Activated B cell treated with CpG ODN at 0.5 μM for 24 hours (primary cell): Measurements from ENCODE around the gene PXN. TPM values are rescaled to one million over a fixed set of nuclear protein-coding genes. Genes with fewer than 3 reads are reported as not detected.

Experiments used
- ATAC-seq: fragments of 200-7000 bp; cut with Tn5 transposase; one replicate; pipeline ENCODE4 v1.10.0; 2021; ENCODE audit warnings: low read depth, mild to moderate bottlenecking, moderate library complexity
- CTCF ChIA-PET: fragments of 350-600 bp; sonication (Branson Sonifier 250); formaldehyde crosslinking; loops from one replicate; lab custom pipeline; 2021; ENCODE audit warnings: antibody characterized with exemption; lab: Charles Lee
- POLR2A ChIA-PET: fragments of 350-600 bp; sonication (Branson Sonifier 250); formaldehyde crosslinking; loops from one replicate; lab custom pipeline; 2021; ENCODE audit warnings: antibody characterized with exemption; lab: Charles Lee
- DNase-seq: peaks from one replicate; pipeline ENCODE4 v3.0.0; 2022
- H3K27ac Mint-ChIP-seq: one replicate; pipeline ENCODE4 v1.8.0; 2020; ENCODE audit warnings: mixed read lengths
- H3K27me3 Mint-ChIP-seq: one replicate; pipeline ENCODE4 v1.8.0; 2021; ENCODE audit warnings: mixed read lengths
- H3K36me3 Mint-ChIP-seq: one replicate; pipeline ENCODE4 v1.8.0; 2021; ENCODE audit warnings: low read depth, mixed read lengths
- H3K4me1 Mint-ChIP-seq: one replicate; pipeline ENCODE4 v1.8.0; 2021; ENCODE audit warnings: mixed read lengths
- H3K4me3 Mint-ChIP-seq: one replicate; pipeline ENCODE4 v1.8.0; 2020; ENCODE audit warnings: mild to moderate bottlenecking, mixed read lengths
- H3K9me3 Mint-ChIP-seq: one replicate; pipeline ENCODE4 v1.8.0; 2020; ENCODE audit warnings: mixed read lengths
- intact Hi-C: fragments of 100-400 bp; cut with micrococcal nuclease; formaldehyde crosslinking; loops from one replicate; pipeline ENCODE4 v1.15.1; 2024
- total RNA-seq: library from RNA; stranded (reverse); gene quantifications from 2 replicates; pipeline ENCODE4 v1.2.3, GENCODE V29; 2022
- TF ChIP-seq, protein P1 (sequence below): fragments of 200-600 bp; IDR thresholded peaks from one replicate; pipeline ENCODE4 v1.8.0; 2022; ENCODE audit warnings: antibody characterized with exemption, mild to moderate bottlenecking

Gene PXN
- total RNA-seq, 1 donor from 2014 or later, result 1.7 TPM

DNA sequence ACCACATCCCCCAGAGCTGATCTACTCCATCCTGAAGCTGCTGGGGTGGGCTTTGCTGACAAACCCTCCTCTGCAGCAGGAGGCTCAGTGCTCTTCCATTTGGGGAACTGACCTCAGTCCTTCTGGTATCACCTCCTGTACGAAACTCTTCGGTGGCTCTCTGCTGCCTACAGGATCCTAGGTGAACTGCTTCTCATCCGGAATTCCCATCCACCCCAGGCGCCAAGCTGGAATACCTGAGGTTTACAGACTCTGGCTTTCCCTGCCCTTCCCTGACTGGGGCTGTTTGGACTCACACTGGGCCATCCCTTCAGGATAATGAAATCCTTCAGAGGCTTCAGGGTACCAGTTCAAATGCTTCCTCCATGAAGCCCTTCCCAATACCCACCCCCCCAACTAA lies 97.2 kb downstream of the PXN start:
- Mint-ChIP-seq H3K4me3 (no peak overlapping the region), H3K27ac (no peak overlapping the region), H3K36me3 (peaks cover 68% of the 10 kb centered on the region), H3K27me3 (no peaks in the 10 kb centered on the region), H3K9me3 (no peaks in the 10 kb centered on the region), H3K4me1 (peaks cover 3% of the 10 kb centered on the region)
- intact Hi-C loops, result no loop called here
- ChIA-PET POLR2A (interaction anchor here (3.6 kb wide), 1 partner anchor 32 kb away, joined by 21 read pairs; the partner anchor contains the start of gene RPLP0), CTCF (no interaction called here)
- ATAC-seq, result no peak
- DNase-seq, result no peak
- TF ChIP-seq, protein P1, sequence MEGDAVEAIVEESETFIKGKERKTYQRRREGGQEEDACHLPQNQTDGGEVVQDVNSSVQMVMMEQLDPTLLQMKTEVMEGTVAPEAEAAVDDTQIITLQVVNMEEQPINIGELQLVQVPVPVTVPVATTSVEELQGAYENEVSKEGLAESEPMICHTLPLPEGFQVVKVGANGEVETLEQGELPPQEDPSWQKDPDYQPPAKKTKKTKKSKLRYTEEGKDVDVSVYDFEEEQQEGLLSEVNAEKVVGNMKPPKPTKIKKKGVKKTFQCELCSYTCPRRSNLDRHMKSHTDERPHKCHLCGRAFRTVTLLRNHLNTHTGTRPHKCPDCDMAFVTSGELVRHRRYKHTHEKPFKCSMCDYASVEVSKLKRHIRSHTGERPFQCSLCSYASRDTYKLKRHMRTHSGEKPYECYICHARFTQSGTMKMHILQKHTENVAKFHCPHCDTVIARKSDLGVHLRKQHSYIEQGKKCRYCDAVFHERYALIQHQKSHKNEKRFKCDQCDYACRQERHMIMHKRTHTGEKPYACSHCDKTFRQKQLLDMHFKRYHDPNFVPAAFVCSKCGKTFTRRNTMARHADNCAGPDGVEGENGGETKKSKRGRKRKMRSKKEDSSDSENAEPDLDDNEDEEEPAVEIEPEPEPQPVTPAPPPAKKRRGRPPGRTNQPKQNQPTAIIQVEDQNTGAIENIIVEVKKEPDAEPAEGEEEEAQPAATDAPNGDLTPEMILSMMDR, result no peak

DNA sequence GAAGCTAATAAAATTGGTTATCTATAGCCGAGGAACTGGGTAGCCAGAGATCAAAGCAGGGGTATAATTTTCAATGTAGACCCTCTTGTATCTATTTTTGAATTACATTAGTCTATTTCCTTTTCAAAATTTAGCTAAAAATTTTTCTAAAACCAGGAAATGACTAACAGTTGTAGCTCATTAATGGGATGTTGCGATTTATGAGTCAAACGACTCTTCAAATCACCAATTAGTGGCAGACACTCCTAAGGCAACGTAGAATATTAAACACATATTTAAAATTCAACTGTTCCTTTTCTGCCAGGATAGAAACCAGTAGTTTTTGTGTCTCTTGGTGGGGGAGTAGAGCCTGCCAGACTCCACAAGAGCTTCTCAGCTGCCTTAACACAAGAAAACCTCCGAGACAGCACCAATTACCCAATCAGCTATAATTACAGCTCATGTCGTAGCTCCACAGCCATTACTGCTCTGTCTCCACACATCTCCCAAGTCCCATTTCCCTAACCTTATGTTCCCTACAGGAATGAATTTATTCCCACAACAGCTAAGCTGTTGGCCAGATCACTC lies 97.9 kb downstream of the PXN start:
- CTCF ChIA-PET, result no interaction called here
- TF ChIP-seq, protein P1, result no peak

DNA sequence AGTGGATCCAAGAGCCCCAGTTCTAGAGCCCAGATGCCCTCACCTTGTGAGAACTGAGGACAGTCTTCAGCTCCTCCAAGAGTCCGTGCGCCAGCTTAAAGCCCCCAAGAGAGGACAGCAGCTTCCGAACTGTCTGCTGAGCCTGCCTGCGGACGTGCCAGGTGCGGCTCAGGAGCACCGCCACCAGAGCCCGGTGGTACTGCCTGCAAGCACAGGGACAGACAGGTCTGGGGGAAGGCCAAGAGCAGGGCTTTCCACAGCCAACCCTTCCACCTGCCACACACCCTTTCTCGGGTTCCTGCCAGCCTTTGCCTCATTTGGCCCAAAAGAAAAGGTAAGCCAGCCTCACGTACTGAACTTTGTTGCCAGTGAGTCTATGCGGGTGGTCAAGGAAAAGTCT lies 101.2 kb downstream of the PXN start:
- CTCF ChIA-PET, result no interaction called here
- H3K9me3 Mint-ChIP-seq, result no peaks in the 10 kb centered on the region
- DNase-seq (no peak), ATAC-seq (no peak)
- H3K27ac Mint-ChIP-seq, result no peak overlapping the region
- H3K4me1 Mint-ChIP-seq, result peaks cover 3% of the 10 kb centered on the region
- H3K27me3 Mint-ChIP-seq, result no peaks in the 10 kb centered on the region
- POLR2A ChIA-PET, result interaction anchor here (0.6 to 1.0 kb wide), 2 partner anchors 37 to 86 kb away, joined by 3 read pairs; partner anchors contain the start of gene RPLP0
- intact Hi-C loops, result no loop called here
- no peak overlapping the region for H3K4me3 Mint-ChIP-seq
- TF ChIP-seq, protein P1, result no peak
- peaks cover 76% of the 10 kb centered on the region for H3K36me3 Mint-ChIP-seq

More for the DNA sequence above, 97.9 kb downstream of the PXN start:
- DNase-seq, result no peak
- Mint-ChIP-seq H3K27me3 (no peaks in the 10 kb centered on the region), H3K9me3 (no peaks in the 10 kb centered on the region), H3K4me1 (peaks cover 3% of the 10 kb centered on the region), H3K4me3 (no peak overlapping the region), H3K36me3 (peaks cover 68% of the 10 kb centered on the region), H3K27ac (no peak overlapping the region)
- ATAC-seq, result no peak
- intact Hi-C loops, result no loop called here
- POLR2A ChIA-PET, result interaction anchor here (3.6 kb wide), 1 partner anchor 33 kb away, joined by 21 read pairs; the partner anchor contains the start of gene RPLP0

DNA sequence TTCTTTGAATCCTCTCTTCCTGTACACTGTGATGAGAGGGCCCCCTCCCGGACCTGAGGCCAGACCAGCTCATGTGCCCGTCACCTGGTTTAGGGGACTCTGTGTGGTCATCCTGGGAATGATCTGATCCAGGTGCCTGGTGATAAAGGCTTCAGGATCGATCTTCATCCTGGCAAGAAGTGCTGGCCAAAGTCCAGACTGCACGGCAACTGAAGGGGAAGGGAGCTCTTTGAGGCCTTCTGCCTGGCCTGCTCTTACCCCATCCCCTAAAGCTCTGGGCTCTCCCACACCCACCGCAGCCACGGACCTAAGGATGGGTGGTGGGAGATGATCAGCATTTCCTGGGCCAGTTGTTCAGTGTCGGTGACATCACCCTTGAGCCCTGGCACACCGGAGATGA lies 102.8 kb downstream of the PXN start:
- intact Hi-C loops, result no loop called here
- no peaks in the 10 kb centered on the region for H3K9me3 Mint-ChIP-seq
- DNase-seq (no peak), ATAC-seq (no peak)
- TF ChIP-seq, protein P1, result no peak
- CTCF ChIA-PET, result no interaction called here
- no peaks in the 10 kb centered on the region for H3K27me3 Mint-ChIP-seq
- no peak overlapping the region for H3K4me3 Mint-ChIP-seq
- H3K4me1 Mint-ChIP-seq, result peaks cover 1% of the 10 kb centered on the region
- H3K36me3 Mint-ChIP-seq, result peaks cover 80% of the 10 kb centered on the region
- POLR2A ChIA-PET, result no interaction called here
- H3K27ac Mint-ChIP-seq, result no peak overlapping the region

DNA sequence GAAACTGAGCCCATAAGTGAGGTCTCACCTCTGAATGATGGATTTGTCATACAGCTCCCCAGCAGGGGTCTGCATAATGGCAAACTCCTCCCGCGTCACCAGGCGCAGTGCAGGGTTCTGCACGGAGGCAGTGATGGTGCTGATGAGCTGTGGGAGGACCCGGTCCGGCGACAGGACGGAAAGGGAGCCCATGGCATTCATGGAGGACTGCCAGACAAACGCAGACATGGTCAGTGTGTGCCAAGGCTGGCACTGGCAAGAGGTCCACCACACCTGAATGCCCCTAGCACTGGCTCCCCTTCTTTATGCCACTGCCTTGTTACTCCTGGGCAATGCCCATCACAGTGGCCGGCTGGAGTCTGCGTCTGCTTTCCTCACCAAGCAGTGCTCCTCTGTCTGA lies 103.7 kb downstream of the PXN start:
- Mint-ChIP-seq H3K4me3 (no peak overlapping the region), H3K27ac (no peak overlapping the region), H3K4me1 (no peaks in the 10 kb centered on the region), H3K9me3 (no peaks in the 10 kb centered on the region), H3K36me3 (peaks cover 81% of the 10 kb centered on the region), H3K27me3 (no peaks in the 10 kb centered on the region)
- ATAC-seq (no peak), DNase-seq (no peak)
- CTCF ChIA-PET, result no interaction called here
- intact Hi-C loops, result no loop called here
- POLR2A ChIA-PET, result no interaction called here
- TF ChIP-seq, protein P1, result no peak

Other genes with a start within 250 kb of the PXN start
- 43.8 and 45.6 TPM in 2 replicates for gene RAB35, start 149.0 kb downstream of the PXN start, total RNA-seq
- 116 and 155 TPM in 2 replicates for gene GCN1, start 71.0 kb downstream of the PXN start, total RNA-seq
- gene RPLP0, start 64.6 kb downstream of the PXN start, total RNA-seq, result 3,622 and 3,871 TPM in 2 replicates
- 12,977 and 14,722 TPM in 2 replicates for gene RNU4-2, start 26.2 kb upstream of the PXN start, total RNA-seq
- gene RNU4-1, start 27.5 kb upstream of the PXN start, total RNA-seq, result 3,997 and 4,399 TPM in 2 replicates
- 1.6 and 1.7 TPM in 2 replicates for gene SIRT4, start 36.6 kb upstream of the PXN start, total RNA-seq
- not detected in 2 replicates for gene PLA2G1B, start 62.0 kb upstream of the PXN start, total RNA-seq
- not detected in 2 replicates for gene MSI1, start 103.4 kb upstream of the PXN start, total RNA-seq
- 255 and 292 TPM in 2 replicates for gene COX6A1, start 172.4 kb upstream of the PXN start, total RNA-seq
- gene TRIAP1, start 180.7 kb upstream of the PXN start, total RNA-seq, result 18.2 and 18.6 TPM in 2 replicates
- 33.4 and 35.2 TPM in 2 replicates for gene GATC, start 180.7 kb upstream of the PXN start, total RNA-seq
- gene SRSF9, start 204.0 kb upstream of the PXN start, total RNA-seq, result 191 and 192 TPM in 2 replicates
- gene DYNLL1, start 230.4 kb upstream of the PXN start, total RNA-seq, result 159 and 180 TPM in 2 replicates